NCI-H1417 (cell line): Measurements from ENCODE around the gene DCP2.
"Not testable (repeated sequence)": the region's sequence is repeated elsewhere in the genome, so short reads cannot be mapped to it uniquely, and the experiment has no call there.

Source experiments
- DNase-seq, 3 experiments: peaks; one replicate each; lab custom pipeline; 2025; lab: John Stamatoyannopoulos, UW

The DCP2 gene

GRCh38 chr5:112976432-112977309 lies at the start of gene DCP2:
TSS of gene DCP2 (plus strand) at chr5:112976798. CDS start at chr5:112976934, 136 bp downstream.
- peak; percentile 91 to 98 (median 96) for DNase-seq

GRCh38 chr5:112929336-112930081 lies 47.1 kb upstream of the DCP2 start:
- DNase-seq: no peak

- DNase-seq: no peak
These were observed 46.6 kb upstream of the DCP2 start for GRCh38 chr5:112930082-112930344.

GRCh38 chr5:112931473-112931872 lies 45.1 kb upstream of the DCP2 start:
- no peak for DNase-seq

GRCh38 chr5:112933105-112933504 lies 43.5 kb upstream of the DCP2 start:
- DNase-seq: no peak

GRCh38 chr5:112933651-112934365 lies 42.8 kb upstream of the DCP2 start:
- DNase-seq: no peak

GRCh38 chr5:112934366-112934663 lies 42.3 kb upstream of the DCP2 start:
- no peak for DNase-seq

- no peak for DNase-seq
These were observed 40.9 kb upstream of the DCP2 start for GRCh38 chr5:112935675-112936074.

GRCh38 chr5:112938286-112938685 lies 38.3 kb upstream of the DCP2 start:
- DNase-seq: no peak

GRCh38 chr5:112940670-112941069 lies 35.9 kb upstream of the DCP2 start:
- no peak for DNase-seq

GRCh38 chr5:112948458-112948857 lies 28.1 kb upstream of the DCP2 start:
- DNase-seq: no peak

GRCh38 chr5:112951124-112951702 lies 25.4 kb upstream of the DCP2 start:
- DNase-seq: no peak

- no peak for DNase-seq
These were observed 20.0 kb upstream of the DCP2 start for GRCh38 chr5:112956606-112957005.

GRCh38 chr5:112957036-112957808 lies 19.4 kb upstream of the DCP2 start:
- no peak for DNase-seq

- no peak for DNase-seq
These were observed 18.2 kb upstream of the DCP2 start for GRCh38 chr5:112958093-112959088.

- DNase-seq: not testable (repeated sequence)
These were observed 16.7 kb upstream of the DCP2 start for GRCh38 chr5:112959872-112960271.

GRCh38 chr5:112960315-112960714 lies 16.3 kb upstream of the DCP2 start:
- DNase-seq: no peak

- DNase-seq: no peak
These were observed 15.6 kb upstream of the DCP2 start for GRCh38 chr5:112960863-112961504.

GRCh38 chr5:112963374-112963733 lies 13.2 kb upstream of the DCP2 start:
- DNase-seq: not testable (repeated sequence)

- no peak for DNase-seq
These were observed 10.8 kb upstream of the DCP2 start for GRCh38 chr5:112965733-112966306.
